DMS79 (cell line): ENCODE data around the gene KCNMA1.

Experiments used
- DNase-seq: peaks from one replicate; lab custom pipeline; 2025; lab: John Stamatoyannopoulos, UW

Gene KCNMA1

GRCh38 chr10:77506517-77507200, 130.9 kb downstream of the KCNMA1 start:
- DNase-seq: no peak

GRCh38 chr10:77505431-77506334, 131.9 kb downstream of the KCNMA1 start:
- DNase-seq: no peak

- DNase-seq: no peak
Measured at GRCh38 chr10:77504873-77505257, 132.7 kb downstream of the KCNMA1 start.

GRCh38 chr10:77504196-77504872, 133.3 kb downstream of the KCNMA1 start:
- DNase-seq: no peak

- DNase-seq: no peak
Measured at GRCh38 chr10:77501846-77502261, 135.8 kb downstream of the KCNMA1 start.

- no peak for DNase-seq
Measured at GRCh38 chr10:77501152-77501845, 136.3 kb downstream of the KCNMA1 start.

- no peak for DNase-seq
Measured at GRCh38 chr10:77500754-77501151, 136.9 kb downstream of the KCNMA1 start.

GRCh38 chr10:77498829-77499228, 138.8 kb downstream of the KCNMA1 start:
- no peak for DNase-seq

GRCh38 chr10:77498210-77498609, 139.4 kb downstream of the KCNMA1 start:
- DNase-seq: no peak

GRCh38 chr10:77497748-77498147, 139.9 kb downstream of the KCNMA1 start:
- DNase-seq: no peak

- DNase-seq: no peak
Measured at GRCh38 chr10:77496941-77497420, 140.6 kb downstream of the KCNMA1 start.

- DNase-seq: no peak
Measured at GRCh38 chr10:77494756-77495541, 142.7 kb downstream of the KCNMA1 start.

GRCh38 chr10:77494327-77494726, 143.3 kb downstream of the KCNMA1 start:
- no peak for DNase-seq

GRCh38 chr10:77493851-77494261, 143.8 kb downstream of the KCNMA1 start:
- no peak for DNase-seq

- DNase-seq: no peak
Measured at GRCh38 chr10:77493239-77493806, 144.3 kb downstream of the KCNMA1 start.

- no peak for DNase-seq
Measured at GRCh38 chr10:77492368-77492994, 145.1 kb downstream of the KCNMA1 start.

- no peak for DNase-seq
Measured at GRCh38 chr10:77490534-77491314, 146.9 kb downstream of the KCNMA1 start.

GRCh38 chr10:77486517-77486916, 151.1 kb downstream of the KCNMA1 start:
- DNase-seq: no peak

GRCh38 chr10:77485847-77486246, 151.8 kb downstream of the KCNMA1 start:
- DNase-seq: no peak
